ENCODE measurements around the gene TTC21B.

Gene TTC21B

DNA sequence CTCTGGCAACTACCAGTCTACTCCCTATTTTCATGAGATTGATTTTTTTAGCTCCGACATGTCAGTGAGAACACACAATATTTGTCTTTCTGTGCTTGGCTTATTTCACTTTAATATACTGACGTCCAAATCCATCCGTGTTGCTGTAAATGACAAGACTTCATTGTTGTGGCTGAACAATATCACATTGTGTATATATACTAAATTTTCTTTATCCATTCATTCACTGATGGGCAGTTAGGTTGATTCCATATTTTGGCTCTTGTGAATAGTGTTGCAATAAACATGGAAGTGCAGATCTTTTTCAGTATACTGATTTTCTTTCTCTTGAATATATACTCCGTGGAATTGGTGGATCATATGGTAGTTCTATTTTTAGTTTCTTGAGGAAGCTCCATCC, 5.8 kb upstream of the TTC21B start:
- Histone ChIP-seq H3K27me3 (ENCODE audit: control insufficient read depth in 2 of 2, insufficient read depth in 2 of 2, low read length in 2 of 2) (no peaks in the 10 kb centered on the region), H3K4me1 (ENCODE audit: control insufficient read depth in 2 of 2, insufficient read depth in 2 of 2, low read length in 2 of 2) (peaks cover 0 to under 1% of the 10 kb centered on the region in 2 donors), H3K27ac (ENCODE audit: low read depth in 2 of 2, low read length in 2 of 2) (no peak overlapping the region), H3K36me3 (ENCODE audit: control insufficient read depth in 2 of 2, insufficient read depth in 2 of 2, low read length in 2 of 2) (no peaks in the 10 kb centered on the region), H3K9ac (ENCODE audit: low read depth in 1 of 2, low read length in 2 of 2) (no peak overlapping the region), H3K4me3 (ENCODE audit: low read length in 2 of 2) (no peak overlapping the region), H3K9me3 (ENCODE audit: control insufficient read depth in 2 of 2, low read length in 2 of 2) (no peaks in the 10 kb centered on the region)

DNA sequence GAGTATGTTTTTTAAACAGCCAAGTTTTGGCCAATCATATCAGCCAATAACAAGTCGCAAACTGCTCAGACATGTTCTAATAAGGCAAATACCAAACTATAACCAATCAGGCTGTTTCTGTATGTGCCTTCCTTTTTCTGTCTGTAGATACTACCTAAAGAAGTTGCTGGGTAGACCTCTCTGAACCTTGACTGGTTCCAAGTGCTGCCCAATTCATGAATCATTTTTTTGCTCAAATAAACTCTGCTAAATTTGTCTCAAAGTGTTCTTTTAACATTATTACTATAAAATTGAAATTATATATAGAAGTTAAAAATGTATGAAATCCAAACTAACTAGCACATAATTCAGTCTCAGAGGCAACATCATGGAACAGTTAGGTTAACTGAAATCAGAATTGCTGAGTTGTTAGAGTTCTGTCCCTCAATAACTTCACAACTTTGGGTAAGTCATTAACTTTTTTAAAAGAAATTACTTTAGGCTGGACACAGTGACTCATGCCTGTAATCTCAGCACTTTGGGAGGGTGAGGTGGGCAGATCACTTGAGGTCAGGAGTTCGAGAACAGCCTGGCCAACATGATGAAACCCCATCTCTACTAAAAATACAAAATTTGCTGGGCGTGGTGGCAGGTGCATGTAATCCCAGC, 4.9 kb upstream of the TTC21B start:
- H3K9me3 ChIP-seq (ENCODE audit: control insufficient read depth in 2 of 2, low read length in 2 of 2) = no peaks in the 10 kb centered on the region
- H3K27me3 ChIP-seq (ENCODE audit: control insufficient read depth in 2 of 2, insufficient read depth in 2 of 2, low read length in 2 of 2) = no peaks in the 10 kb centered on the region
- H3K36me3 ChIP-seq (ENCODE audit: control insufficient read depth in 2 of 2, insufficient read depth in 2 of 2, low read length in 2 of 2) = no peaks in the 10 kb centered on the region
- H3K9ac ChIP-seq (ENCODE audit: low read depth in 1 of 2, low read length in 2 of 2) = no peak overlapping the region
- H3K27ac ChIP-seq (ENCODE audit: low read depth in 2 of 2, low read length in 2 of 2) = no peak overlapping the region
- no peak overlapping the region for H3K4me3 ChIP-seq (ENCODE audit: low read length in 2 of 2)
- peaks cover 0 to 3% of the 10 kb centered on the region in 2 donors for H3K4me1 ChIP-seq (ENCODE audit: control insufficient read depth in 2 of 2, insufficient read depth in 2 of 2, low read length in 2 of 2)

DNA sequence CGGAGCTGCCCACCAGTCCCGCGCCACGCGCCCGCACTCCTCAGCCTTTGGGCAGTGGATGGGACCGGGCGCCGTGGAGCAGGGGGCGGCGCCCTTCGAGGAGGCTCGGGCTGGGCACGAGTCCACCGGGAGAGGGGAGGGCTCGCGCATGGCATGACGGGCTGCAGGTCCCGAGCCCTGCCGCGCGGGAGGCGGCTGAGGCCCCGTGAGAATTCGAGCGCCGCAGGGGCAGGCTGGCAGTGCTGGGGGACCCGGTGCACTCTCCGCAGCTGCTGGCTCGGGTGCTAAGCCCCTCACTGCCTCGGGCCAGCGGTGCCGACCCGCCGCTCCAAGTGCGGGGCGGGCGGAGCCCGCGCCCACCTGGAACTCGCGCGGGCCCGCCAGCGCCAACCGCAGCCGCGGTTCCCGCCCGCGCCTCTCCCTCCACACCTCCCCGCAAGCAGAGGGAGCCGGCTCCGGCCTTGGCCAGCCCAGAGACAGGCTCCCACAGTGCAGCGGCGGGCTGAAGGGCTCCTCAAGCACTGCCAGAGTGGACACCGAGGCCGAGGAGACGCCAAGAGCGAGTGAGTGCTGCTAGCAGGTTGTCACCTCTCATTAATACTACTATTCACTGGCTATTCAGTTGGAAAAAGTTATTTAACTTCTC, 3.6 kb upstream of the TTC21B start:
- Histone ChIP-seq H3K4me1 (ENCODE audit: control insufficient read depth in 2 of 2, insufficient read depth in 2 of 2, low read length in 2 of 2) (peaks cover 6 to 7% of the 10 kb centered on the region in 2 donors), H3K9ac (ENCODE audit: low read depth in 1 of 2, low read length in 2 of 2) (no peak overlapping the region), H3K9me3 (ENCODE audit: control insufficient read depth in 2 of 2, low read length in 2 of 2) (no peaks in the 10 kb centered on the region), H3K27me3 (ENCODE audit: control insufficient read depth in 2 of 2, insufficient read depth in 2 of 2, low read length in 2 of 2) (no peaks in the 10 kb centered on the region), H3K27ac (ENCODE audit: low read depth in 2 of 2, low read length in 2 of 2) (no peak overlapping the region), H3K4me3 (ENCODE audit: low read length in 2 of 2) (no peak overlapping the region), H3K36me3 (ENCODE audit: control insufficient read depth in 2 of 2, insufficient read depth in 2 of 2, low read length in 2 of 2) (no peaks in the 10 kb centered on the region)

DNA sequence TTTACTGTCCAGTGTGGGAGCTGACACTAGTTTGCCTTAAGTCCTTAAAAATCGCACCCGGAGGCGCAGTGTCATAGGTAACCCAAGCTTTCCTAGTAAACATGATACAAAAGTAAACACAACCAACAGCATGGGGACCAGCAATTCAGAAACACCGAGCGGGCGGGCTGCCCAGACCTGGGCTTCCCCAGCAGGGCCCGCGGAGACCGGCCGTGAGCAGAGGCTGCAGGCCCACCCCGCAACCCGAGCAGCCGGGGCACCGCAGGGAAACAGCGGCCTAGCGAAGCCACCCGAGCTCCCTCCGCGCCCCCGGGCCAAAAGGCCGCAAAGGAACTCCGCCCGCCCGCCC, 296 bp downstream of the TTC21B start:
- H3K36me3 ChIP-seq (ENCODE audit: control insufficient read depth in 2 of 2, insufficient read depth in 2 of 2, low read length in 2 of 2) = peaks cover under 1 to 5% of the 10 kb centered on the region in 2 donors
- H3K27ac ChIP-seq (ENCODE audit: low read depth in 2 of 2, low read length in 2 of 2) = peak overlapping the region; percentile 78 to 85
- peak overlapping the region; percentile 83 to 91 for H3K4me3 ChIP-seq (ENCODE audit: low read length in 2 of 2)
- no peaks in the 10 kb centered on the region for H3K27me3 ChIP-seq (ENCODE audit: control insufficient read depth in 2 of 2, insufficient read depth in 2 of 2, low read length in 2 of 2)
- H3K9ac ChIP-seq (ENCODE audit: low read depth in 1 of 2, low read length in 2 of 2) = peak overlapping the region; percentile 77 to 84
- H3K9me3 ChIP-seq (ENCODE audit: control insufficient read depth in 2 of 2, low read length in 2 of 2) = no peaks in the 10 kb centered on the region
- H3K4me1 ChIP-seq (ENCODE audit: control insufficient read depth in 2 of 2, insufficient read depth in 2 of 2, low read length in 2 of 2) = peaks cover 6 to 7% of the 10 kb centered on the region in 2 donors

DNA sequence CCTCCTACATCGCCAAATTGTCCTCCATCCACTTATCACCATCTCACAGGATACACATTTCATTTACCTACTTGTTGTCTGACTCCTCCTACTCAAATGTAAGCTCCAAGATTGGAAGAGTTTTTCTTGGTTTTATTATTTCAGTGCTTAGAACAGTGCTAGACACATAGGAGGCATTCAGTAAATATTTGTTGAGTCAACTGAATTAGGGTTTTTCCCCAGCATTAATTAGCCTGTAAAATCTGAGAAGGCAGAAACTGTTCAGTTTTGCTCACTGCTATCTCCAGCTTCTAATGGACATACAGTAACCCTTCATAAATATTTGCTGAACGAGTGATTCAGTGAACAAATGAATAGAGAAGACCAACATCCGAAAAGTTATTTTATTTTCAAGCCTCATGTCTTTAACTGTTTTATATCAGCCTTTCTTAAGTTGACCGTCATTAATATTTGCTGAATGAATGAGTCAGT, 800 bp downstream of the TTC21B start:
- Histone ChIP-seq H3K4me1 (ENCODE audit: control insufficient read depth in 2 of 2, insufficient read depth in 2 of 2, low read length in 2 of 2) (peaks cover 6 to 7% of the 10 kb centered on the region in 2 donors), H3K9me3 (ENCODE audit: control insufficient read depth in 2 of 2, low read length in 2 of 2) (no peaks in the 10 kb centered on the region), H3K27me3 (ENCODE audit: control insufficient read depth in 2 of 2, insufficient read depth in 2 of 2, low read length in 2 of 2) (no peaks in the 10 kb centered on the region), H3K4me3 (ENCODE audit: low read length in 2 of 2) (peak overlapping the region; percentile 83 to 91), H3K9ac (ENCODE audit: low read depth in 1 of 2, low read length in 2 of 2) (peak overlapping the region; percentile 77 to 84), H3K27ac (ENCODE audit: low read depth in 2 of 2, low read length in 2 of 2) (peak overlapping the region; percentile 78 to 85), H3K36me3 (ENCODE audit: control insufficient read depth in 2 of 2, insufficient read depth in 2 of 2, low read length in 2 of 2) (peaks cover 5% of the 10 kb centered on the region in 2 donors)

DNA sequence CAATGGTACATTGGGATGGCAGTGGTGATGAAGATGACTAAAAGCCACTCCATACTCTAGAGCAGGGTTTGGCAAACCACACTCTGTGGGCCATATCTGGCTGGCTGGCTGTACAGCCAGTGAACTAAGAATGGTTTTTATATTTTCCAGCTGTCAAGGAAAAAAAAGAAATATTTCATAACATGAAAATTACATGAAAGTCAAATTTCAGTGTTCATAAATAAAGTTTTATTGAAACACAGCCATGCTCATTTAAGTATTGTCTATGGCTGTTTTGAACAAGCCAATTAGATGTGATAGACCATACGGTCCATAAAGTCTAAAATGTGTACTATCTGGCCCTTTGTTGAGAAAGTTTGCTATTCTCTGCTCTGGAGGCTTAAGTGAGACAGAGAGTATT, 1.5 kb downstream of the TTC21B start:
- Histone ChIP-seq H3K9ac (ENCODE audit: low read depth in 1 of 2, low read length in 2 of 2) (no peak overlapping the region), H3K27me3 (ENCODE audit: control insufficient read depth in 2 of 2, insufficient read depth in 2 of 2, low read length in 2 of 2) (no peaks in the 10 kb centered on the region), H3K36me3 (ENCODE audit: control insufficient read depth in 2 of 2, insufficient read depth in 2 of 2, low read length in 2 of 2) (peaks cover 5 to 9% of the 10 kb centered on the region in 2 donors), H3K4me1 (ENCODE audit: control insufficient read depth in 2 of 2, insufficient read depth in 2 of 2, low read length in 2 of 2) (peaks cover 6 to 7% of the 10 kb centered on the region in 2 donors), H3K27ac (ENCODE audit: low read depth in 2 of 2, low read length in 2 of 2) (no peak overlapping the region), H3K4me3 (ENCODE audit: low read length in 2 of 2) (peak overlapping the region in 1 of 2 donors; percentile 83), H3K9me3 (ENCODE audit: control insufficient read depth in 2 of 2, low read length in 2 of 2) (no peaks in the 10 kb centered on the region)

DNA sequence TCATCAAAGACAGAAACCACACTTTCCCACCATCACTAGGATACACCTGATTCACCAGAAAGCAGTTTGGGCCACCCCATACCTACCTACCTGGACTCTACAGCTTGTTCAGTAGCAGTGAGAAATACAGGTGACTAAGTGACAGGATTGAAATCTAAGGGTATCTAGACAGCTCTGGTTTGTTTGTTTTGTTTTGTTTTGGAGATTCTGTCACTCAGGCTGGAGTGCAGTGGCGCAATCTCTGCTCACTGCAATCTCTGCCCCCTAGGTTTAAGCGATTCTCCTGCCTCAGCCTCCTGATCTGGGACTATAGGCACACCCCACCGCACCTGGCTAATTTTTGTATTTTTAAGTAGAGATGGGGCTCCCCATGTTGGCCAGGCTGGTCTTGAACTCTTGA, 3.1 kb downstream of the TTC21B start:
- Histone ChIP-seq H3K9ac (ENCODE audit: low read depth in 1 of 2, low read length in 2 of 2) (no peak overlapping the region), H3K27me3 (ENCODE audit: control insufficient read depth in 2 of 2, insufficient read depth in 2 of 2, low read length in 2 of 2) (no peaks in the 10 kb centered on the region), H3K4me3 (ENCODE audit: low read length in 2 of 2) (no peak overlapping the region), H3K27ac (ENCODE audit: low read depth in 2 of 2, low read length in 2 of 2) (no peak overlapping the region), H3K36me3 (ENCODE audit: control insufficient read depth in 2 of 2, insufficient read depth in 2 of 2, low read length in 2 of 2) (peaks cover 5 to 9% of the 10 kb centered on the region in 2 donors), H3K4me1 (ENCODE audit: control insufficient read depth in 2 of 2, insufficient read depth in 2 of 2, low read length in 2 of 2) (peaks cover 6 to 7% of the 10 kb centered on the region in 2 donors), H3K9me3 (ENCODE audit: control insufficient read depth in 2 of 2, low read length in 2 of 2) (no peaks in the 10 kb centered on the region)

DNA sequence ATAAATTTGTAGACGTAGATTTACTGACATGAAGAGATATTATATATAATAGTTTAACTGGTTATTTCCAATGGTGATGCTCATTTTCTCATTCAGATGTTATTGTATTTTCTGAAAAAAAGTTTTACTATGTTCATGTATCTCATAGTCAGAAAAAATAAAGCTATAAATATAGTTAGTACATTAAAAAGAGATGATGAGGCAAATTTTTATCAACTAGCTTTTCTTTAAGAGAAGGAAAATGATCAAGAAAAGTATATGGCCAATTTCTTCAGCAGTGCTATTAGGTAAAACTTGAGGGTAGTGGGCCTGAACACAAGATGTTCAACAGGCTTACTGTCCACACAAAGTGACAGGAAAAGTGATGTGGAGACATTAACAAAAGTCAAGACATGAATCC, 11.7 kb downstream of the TTC21B start:
- no peaks in the 10 kb centered on the region for H3K4me1 ChIP-seq (ENCODE audit: control insufficient read depth in 2 of 2, insufficient read depth in 2 of 2, low read length in 2 of 2)
- H3K36me3 ChIP-seq (ENCODE audit: control insufficient read depth in 2 of 2, insufficient read depth in 2 of 2, low read length in 2 of 2) = peaks cover 32% of the 10 kb centered on the region in 2 donors
- H3K9ac ChIP-seq (ENCODE audit: low read depth in 1 of 2, low read length in 2 of 2) = no peak overlapping the region
- H3K27ac ChIP-seq (ENCODE audit: low read depth in 2 of 2, low read length in 2 of 2) = no peak overlapping the region
- no peaks in the 10 kb centered on the region for H3K27me3 ChIP-seq (ENCODE audit: control insufficient read depth in 2 of 2, insufficient read depth in 2 of 2, low read length in 2 of 2)
- H3K9me3 ChIP-seq (ENCODE audit: control insufficient read depth in 2 of 2, low read length in 2 of 2) = no peaks in the 10 kb centered on the region
- no peak overlapping the region for H3K4me3 ChIP-seq (ENCODE audit: low read length in 2 of 2)

DNA sequence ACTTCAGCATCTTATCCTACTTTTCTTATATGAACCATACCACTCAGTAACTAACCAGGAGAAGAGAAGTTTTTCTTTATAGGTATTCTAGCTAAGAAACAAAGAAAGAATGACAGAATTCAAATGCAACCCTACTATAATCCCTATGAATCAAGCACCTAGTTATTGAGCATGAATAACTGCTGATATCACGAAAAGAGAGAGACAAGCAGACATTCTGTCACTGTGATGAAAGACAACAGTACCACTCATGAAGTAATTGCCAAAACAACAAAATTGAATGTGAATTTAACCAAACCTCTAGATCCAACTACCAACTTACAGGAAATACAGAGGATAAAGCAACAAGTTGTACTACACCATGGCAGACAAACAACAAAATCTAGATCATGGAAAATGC, 15.3 kb downstream of the TTC21B start:
- no peak overlapping the region for H3K9ac ChIP-seq (ENCODE audit: low read depth in 1 of 2, low read length in 2 of 2)
- H3K27me3 ChIP-seq (ENCODE audit: control insufficient read depth in 2 of 2, insufficient read depth in 2 of 2, low read length in 2 of 2) = no peaks in the 10 kb centered on the region
- peaks cover 29 to 31% of the 10 kb centered on the region in 2 donors for H3K36me3 ChIP-seq (ENCODE audit: control insufficient read depth in 2 of 2, insufficient read depth in 2 of 2, low read length in 2 of 2)
- no peak overlapping the region for H3K4me3 ChIP-seq (ENCODE audit: low read length in 2 of 2)
- H3K4me1 ChIP-seq (ENCODE audit: control insufficient read depth in 2 of 2, insufficient read depth in 2 of 2, low read length in 2 of 2) = no peaks in the 10 kb centered on the region
- H3K9me3 ChIP-seq (ENCODE audit: control insufficient read depth in 2 of 2, low read length in 2 of 2) = no peaks in the 10 kb centered on the region
- no peak overlapping the region for H3K27ac ChIP-seq (ENCODE audit: low read depth in 2 of 2, low read length in 2 of 2)

DNA sequence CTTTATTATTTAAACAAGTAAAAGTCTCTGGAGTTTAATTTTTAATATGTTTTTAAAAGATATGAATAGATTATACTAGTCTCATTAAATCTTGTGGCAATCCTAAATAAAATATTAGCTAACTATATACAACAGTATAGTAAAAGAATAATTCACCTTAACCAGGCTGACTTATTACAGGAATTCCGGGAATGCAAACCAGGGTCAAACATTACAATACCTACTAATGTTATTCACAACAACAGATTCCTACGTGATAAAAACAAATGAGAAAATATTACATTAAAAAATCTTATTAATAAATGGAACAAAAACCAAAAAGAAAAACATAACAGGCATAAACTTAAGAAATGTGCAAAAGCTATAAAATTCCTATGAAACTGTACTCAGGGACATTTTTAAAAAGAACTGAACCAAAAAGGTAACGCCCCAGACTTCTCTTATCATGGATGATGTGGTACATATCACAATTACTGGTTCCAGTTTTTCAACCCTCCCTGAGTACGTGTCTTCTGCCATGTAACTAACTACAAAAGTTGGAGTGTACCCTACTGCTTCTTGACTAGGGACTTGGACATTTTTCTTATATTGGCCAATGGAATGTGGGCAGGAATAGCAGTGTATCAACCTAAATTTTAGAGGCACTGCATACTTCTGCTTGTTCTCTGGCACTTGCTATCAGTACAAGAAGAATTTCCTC, 20.2 kb downstream of the TTC21B start:
- Histone ChIP-seq H3K36me3 (ENCODE audit: control insufficient read depth in 2 of 2, insufficient read depth in 2 of 2, low read length in 2 of 2) (peaks cover 17 to 22% of the 10 kb centered on the region in 2 donors), H3K27me3 (ENCODE audit: control insufficient read depth in 2 of 2, insufficient read depth in 2 of 2, low read length in 2 of 2) (no peaks in the 10 kb centered on the region), H3K4me3 (ENCODE audit: low read length in 2 of 2) (no peak overlapping the region)

More for the DNA sequence above, 20.2 kb downstream of the TTC21B start:
- Histone ChIP-seq H3K9ac (ENCODE audit: low read depth in 1 of 2, low read length in 2 of 2) (no peak overlapping the region), H3K4me1 (ENCODE audit: control insufficient read depth in 2 of 2, insufficient read depth in 2 of 2, low read length in 2 of 2) (no peaks in the 10 kb centered on the region), H3K9me3 (ENCODE audit: control insufficient read depth in 2 of 2, low read length in 2 of 2) (no peaks in the 10 kb centered on the region), H3K27ac (ENCODE audit: low read depth in 2 of 2, low read length in 2 of 2) (no peak overlapping the region)

Measured in mucosa of rectum (tissue), 2 donors.